SJCRH30 (cell line): ENCODE measurements around the gene NFIL3. TPM values are rescaled to one million over a fixed set of nuclear protein-coding genes. Genes with fewer than 3 reads are reported as not detected.

Experiments
- DNase-seq, 2 experiments: peaks; one replicate each; pipeline ENCODE4 v3.0.0-alpha.2; 2015 to 2020
- H3K27ac ChIP-seq: fragments of 250-450 bp; sonication (Bioruptor Pico); 2 replicates; pipeline ENCODE4 v1.5.1; 2020; ENCODE audit warnings: mild to moderate bottlenecking, moderate library complexity
- H3K27me3 ChIP-seq: fragments of 250-450 bp; sonication (Bioruptor Pico); 2 replicates; pipeline ENCODE4 v1.5.1; 2020; ENCODE audit warnings: mild to moderate bottlenecking, moderate library complexity
- H3K36me3 ChIP-seq: fragments of 250-450 bp; sonication (Bioruptor Pico); 2 replicates; pipeline ENCODE4 v1.5.1; 2020; ENCODE audit warnings: mild to moderate bottlenecking, moderate library complexity
- H3K4me1 ChIP-seq: fragments of 250-450 bp; sonication (Bioruptor Pico); 2 replicates; pipeline ENCODE4 v1.5.1; 2020; ENCODE audit warnings: mild to moderate bottlenecking, moderate library complexity
- H3K4me3 ChIP-seq: fragments of 250-450 bp; sonication (Bioruptor Pico); 2 replicates; pipeline ENCODE4 v1.5.1; 2020; ENCODE audit warnings: mild to moderate bottlenecking, moderate library complexity
- H3K9me3 ChIP-seq: fragments of 250-450 bp; sonication (Bioruptor Pico); replicated peaks from 2 replicates; pipeline ENCODE4 v1.5.1; 2020; ENCODE audit warnings: mild to moderate bottlenecking, moderate library complexity
- total RNA-seq: library from RNA; depleted of rRNA; stranded (reverse); fragments of >200 nt; shearing (Covaris generic); gene quantifications from 2 replicates; pipeline ENCODE4 v1.2.3, GENCODE V29; 2014

Gene NFIL3
- total RNA-seq, 1 experiment from 2014 or later: 9.2 TPM

GRCh38 chr9:91415290-91415689 is 8.3 kb downstream of the NFIL3 start:
- no peak overlapping the region for H3K27ac ChIP-seq
- no peak for DNase-seq
- H3K4me3 ChIP-seq: no peak overlapping the region
- no peaks in the 10 kb centered on the region for H3K9me3 ChIP-seq
- H3K27me3 ChIP-seq: no peaks in the 10 kb centered on the region
- H3K4me1 ChIP-seq: no peaks in the 10 kb centered on the region
- peaks cover 3% of the 10 kb centered on the region for H3K36me3 ChIP-seq

DNA sequence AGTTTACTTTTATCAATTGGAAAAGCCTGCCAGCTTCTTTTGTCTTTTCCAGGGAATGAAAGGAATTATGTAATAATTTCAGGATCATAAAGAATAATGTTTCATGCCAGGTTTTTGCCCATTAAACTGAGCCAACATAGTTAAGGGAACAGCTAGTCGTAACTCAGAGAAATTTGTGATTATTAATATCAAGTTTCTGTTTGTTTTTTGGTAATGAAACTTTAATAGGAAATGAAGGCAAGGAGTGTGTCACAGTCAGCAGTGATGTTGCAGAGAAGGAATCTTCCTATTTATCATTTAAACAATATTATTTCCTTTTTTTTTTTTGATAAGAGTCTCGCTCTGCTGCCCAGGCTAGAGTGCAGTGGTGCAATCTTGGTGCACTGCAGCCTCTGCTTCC is 10.7 kb downstream of the NFIL3 start:
- Histone ChIP-seq H3K4me1 (no peaks in the 10 kb centered on the region), H3K36me3 (peaks cover 6% of the 10 kb centered on the region), H3K4me3 (no peak overlapping the region), H3K27ac (no peak overlapping the region), H3K27me3 (no peaks in the 10 kb centered on the region), H3K9me3 (no peaks in the 10 kb centered on the region)
- no peak for DNase-seq

DNA sequence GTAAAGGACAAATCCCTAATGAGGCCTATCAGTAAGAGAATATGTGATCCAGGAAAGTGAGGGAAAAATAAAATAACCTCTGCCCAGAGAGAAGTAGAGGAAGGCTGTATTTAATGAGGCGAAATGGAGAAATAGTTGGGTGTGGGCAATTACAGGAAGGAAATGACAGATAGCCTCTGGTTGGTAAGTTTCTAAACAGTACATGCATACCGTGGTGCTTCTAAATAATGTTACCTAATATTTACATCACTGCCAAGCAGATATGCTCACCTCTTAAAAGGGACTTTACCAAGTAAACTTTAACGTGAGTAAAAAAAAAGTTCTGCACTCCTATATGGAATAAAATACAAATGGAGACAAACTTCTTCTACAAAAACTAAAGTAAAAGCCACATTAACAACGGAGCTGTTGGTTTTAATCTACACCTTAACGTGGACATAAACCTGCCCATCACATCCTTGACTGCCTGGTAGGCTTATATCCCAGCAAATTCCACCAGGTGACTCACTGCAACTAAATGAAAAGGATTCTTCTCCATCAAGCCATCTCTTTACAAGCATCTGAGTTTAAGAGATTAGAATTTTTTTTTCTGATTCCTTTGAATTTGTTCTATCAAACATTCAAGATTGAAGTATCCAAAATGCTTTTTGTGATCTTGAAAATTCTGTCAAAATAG is 12.4 kb downstream of the NFIL3 start:
- Histone ChIP-seq H3K4me1 (no peaks in the 10 kb centered on the region), H3K9me3 (no peaks in the 10 kb centered on the region), H3K27me3 (no peaks in the 10 kb centered on the region), H3K36me3 (peaks cover 6% of the 10 kb centered on the region), H3K27ac (no peak overlapping the region), H3K4me3 (no peak overlapping the region)
- DNase-seq: no peak

GRCh38 chr9:91410161-91410560 is 13.5 kb downstream of the NFIL3 start:
- Histone ChIP-seq H3K4me3 (no peak overlapping the region), H3K4me1 (no peaks in the 10 kb centered on the region), H3K36me3 (peaks cover 6% of the 10 kb centered on the region), H3K27me3 (no peaks in the 10 kb centered on the region), H3K9me3 (no peaks in the 10 kb centered on the region), H3K27ac (no peak overlapping the region)
- DNase-seq: no peak

DNA sequence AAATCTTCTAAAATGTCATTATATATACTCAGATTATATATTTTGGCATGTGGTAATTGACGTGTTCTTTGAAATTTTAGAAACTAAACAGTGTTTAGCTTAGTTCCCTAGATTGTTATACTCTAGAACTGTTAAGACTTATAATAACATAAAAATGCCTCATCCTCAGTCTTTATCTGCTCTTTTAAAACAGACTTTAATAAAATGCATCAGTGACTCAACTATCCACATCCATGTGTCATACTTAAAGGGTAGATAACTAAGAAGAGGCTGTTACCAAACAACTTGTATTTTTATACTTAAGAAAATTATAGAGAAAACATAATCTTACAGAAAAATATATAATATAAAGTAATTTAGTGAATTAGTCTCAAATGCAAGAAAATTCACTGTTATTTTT is 15.2 kb downstream of the NFIL3 start:
- Histone ChIP-seq H3K4me3 (no peak overlapping the region), H3K27me3 (no peaks in the 10 kb centered on the region), H3K36me3 (peaks cover 6% of the 10 kb centered on the region), H3K27ac (no peak overlapping the region), H3K9me3 (no peaks in the 10 kb centered on the region), H3K4me1 (no peaks in the 10 kb centered on the region)
- DNase-seq: no peak

GRCh38 chr9:91407580-91408318 is 15.9 kb downstream of the NFIL3 start:
- Histone ChIP-seq H3K4me1 (no peaks in the 10 kb centered on the region), H3K4me3 (no peak overlapping the region), H3K36me3 (peaks cover 6% of the 10 kb centered on the region), H3K27ac (no peak overlapping the region), H3K9me3 (no peaks in the 10 kb centered on the region), H3K27me3 (no peaks in the 10 kb centered on the region)
- DNase-seq: no peak

GRCh38 chr9:91405343-91406077 is 18.1 kb downstream of the NFIL3 start:
- peaks cover 6% of the 10 kb centered on the region for H3K36me3 ChIP-seq
- H3K4me1 ChIP-seq: no peaks in the 10 kb centered on the region
- no peak overlapping the region for H3K27ac ChIP-seq
- no peaks in the 10 kb centered on the region for H3K27me3 ChIP-seq
- H3K4me3 ChIP-seq: no peak overlapping the region
- H3K9me3 ChIP-seq: no peaks in the 10 kb centered on the region
- no peak for DNase-seq

DNA sequence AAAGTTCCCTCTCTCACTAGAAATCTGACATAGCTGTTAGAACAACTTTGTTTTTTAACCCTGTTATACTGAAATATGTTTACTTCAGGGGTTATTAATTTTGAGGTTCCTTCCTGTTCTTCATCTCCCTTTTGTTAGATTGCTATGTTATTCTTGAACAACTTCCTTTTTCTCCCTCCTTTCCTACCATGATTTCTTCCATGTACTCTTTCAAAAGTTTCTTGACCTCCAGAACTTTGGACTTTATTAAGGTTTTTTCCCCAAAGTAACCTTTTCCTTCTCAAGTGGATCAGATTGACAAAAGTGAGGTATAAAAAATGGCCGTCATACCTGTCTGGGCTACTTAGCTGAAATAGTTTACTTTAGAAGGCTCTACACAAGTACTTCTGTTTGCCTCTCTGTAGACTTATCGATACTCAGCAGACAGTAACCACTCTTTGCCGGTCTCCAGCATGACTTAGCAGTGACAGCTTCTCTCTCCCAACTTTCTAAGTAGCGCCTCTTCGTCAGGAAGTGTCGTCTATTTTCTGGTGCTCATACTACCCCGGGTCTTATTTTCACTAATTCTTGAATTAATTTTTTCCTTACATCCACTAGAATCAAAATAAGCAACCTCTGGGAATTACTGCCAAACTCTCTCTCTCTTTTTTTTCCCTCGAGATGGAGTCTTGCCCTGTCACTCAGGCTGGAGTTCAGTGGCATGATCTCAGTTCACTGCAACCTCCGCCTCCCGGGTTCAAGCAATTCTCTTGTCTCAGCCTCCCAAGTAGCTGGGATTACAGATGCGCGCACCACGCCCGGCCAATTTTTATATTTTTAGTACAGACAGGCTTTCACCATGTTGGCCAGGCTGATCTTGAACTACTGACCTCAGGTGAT is 19.7 kb downstream of the NFIL3 start:
- Histone ChIP-seq H3K4me3 (no peak overlapping the region), H3K9me3 (no peaks in the 10 kb centered on the region), H3K27me3 (no peaks in the 10 kb centered on the region), H3K27ac (no peak overlapping the region), H3K36me3 (no peaks in the 10 kb centered on the region), H3K4me1 (no peaks in the 10 kb centered on the region)
- DNase-seq: no peak

DNA sequence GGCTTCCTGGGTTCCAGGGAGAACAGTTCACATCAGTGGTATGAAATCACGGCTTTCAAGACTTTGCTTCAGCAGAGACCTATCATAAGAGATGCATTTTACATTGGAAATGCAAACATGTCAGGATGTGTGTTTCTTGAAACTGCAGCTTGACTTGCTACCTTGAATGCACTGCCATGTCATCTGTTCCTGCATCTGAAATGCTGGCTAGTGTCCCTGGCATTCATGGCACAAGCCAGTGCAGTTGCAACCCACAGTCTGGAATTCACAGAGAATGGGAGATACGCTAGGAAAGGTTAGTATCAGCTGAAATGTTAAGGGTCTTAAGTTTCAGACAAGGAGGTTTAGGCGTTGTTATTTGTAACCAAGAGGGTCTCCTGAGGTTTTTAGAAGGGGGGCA is 24.7 kb downstream of the NFIL3 start:
- Histone ChIP-seq H3K27me3 (no peaks in the 10 kb centered on the region), H3K4me1 (peaks cover 11% of the 10 kb centered on the region), H3K4me3 (no peak overlapping the region), H3K27ac (no peak overlapping the region), H3K36me3 (no peaks in the 10 kb centered on the region), H3K9me3 (no peaks in the 10 kb centered on the region)
- no peak for DNase-seq

DNA sequence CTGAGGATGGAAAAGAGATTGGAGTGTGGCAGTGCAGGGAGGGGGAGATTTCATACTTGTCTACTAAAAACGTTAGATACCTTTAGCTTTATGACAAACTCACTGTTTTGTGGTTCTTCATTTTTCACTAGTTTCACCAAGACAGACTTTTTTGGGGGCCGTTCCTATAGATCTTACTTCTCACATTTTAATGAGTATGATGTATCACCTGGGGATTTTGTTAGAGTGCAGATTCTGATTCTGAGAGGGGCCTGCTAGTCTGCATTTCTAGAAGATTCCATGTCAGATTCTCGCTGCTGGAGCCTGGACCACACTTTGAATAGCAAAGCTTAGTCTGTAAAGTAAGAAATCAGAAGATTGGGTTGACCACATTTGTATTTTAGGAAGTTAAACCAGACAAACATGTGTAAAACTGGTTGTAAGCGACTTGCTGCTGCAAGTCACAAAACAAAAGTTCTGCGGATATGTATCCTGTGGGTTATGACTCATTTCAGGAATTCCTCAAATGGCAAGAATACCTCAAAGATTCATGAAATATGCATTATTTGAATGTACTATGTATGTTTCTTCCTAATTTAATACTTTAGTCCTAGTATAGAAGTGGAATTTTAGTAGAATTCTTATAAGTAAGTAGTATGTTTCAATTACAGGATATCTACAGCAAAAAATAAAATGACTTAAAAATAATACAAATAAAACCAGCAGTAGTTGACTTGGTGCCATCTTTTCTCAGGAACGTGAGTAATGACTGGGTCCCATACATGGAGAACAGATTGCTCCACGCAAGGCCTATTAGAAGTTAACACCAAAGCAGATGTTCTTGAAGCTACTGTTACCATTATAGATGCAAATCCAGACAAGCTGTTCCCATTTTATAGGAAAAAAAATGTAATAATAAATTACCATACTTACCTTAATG is 27.8 kb downstream of the NFIL3 start:
- Histone ChIP-seq H3K4me1 (peaks cover 11% of the 10 kb centered on the region), H3K27me3 (no peaks in the 10 kb centered on the region), H3K9me3 (no peaks in the 10 kb centered on the region), H3K36me3 (no peaks in the 10 kb centered on the region), H3K27ac (peak overlapping the region; percentile 7; the same call in 1 of the 2 replicates), H3K4me3 (no peak overlapping the region)
- DNase-seq: peak in 1 of 2 experiments; percentile 22

GRCh38 chr9:91395106-91395552 is 28.5 kb downstream of the NFIL3 start:
- H3K9me3 ChIP-seq: no peaks in the 10 kb centered on the region
- no peak for DNase-seq
- no peaks in the 10 kb centered on the region for H3K36me3 ChIP-seq
- H3K27me3 ChIP-seq: no peaks in the 10 kb centered on the region
- H3K4me1 ChIP-seq: peaks cover 11% of the 10 kb centered on the region
- H3K4me3 ChIP-seq: no peak overlapping the region
- no peak overlapping the region for H3K27ac ChIP-seq

DNA sequence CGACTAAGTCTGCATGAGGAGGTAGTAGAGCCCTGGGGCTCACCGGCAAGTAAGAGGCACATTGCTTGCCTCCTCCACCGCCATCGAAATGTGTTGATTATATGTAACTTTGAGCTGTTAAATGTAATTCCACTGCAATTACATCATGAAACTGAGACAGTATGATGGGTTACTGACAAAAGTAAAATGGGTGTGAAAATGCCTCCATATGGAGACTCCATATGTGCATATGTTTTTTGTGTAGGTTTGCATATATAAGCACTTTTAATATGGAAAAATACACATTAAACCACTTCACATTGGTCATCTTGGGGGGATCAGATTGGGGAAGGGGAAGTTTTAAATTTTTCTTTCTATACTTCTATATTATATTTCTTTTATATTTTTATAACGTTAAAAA is 29.8 kb downstream of the NFIL3 start:
- Histone ChIP-seq H3K9me3 (no peaks in the 10 kb centered on the region), H3K4me3 (no peak overlapping the region), H3K36me3 (no peaks in the 10 kb centered on the region), H3K27ac (no peak overlapping the region), H3K4me1 (peaks cover 11% of the 10 kb centered on the region), H3K27me3 (no peaks in the 10 kb centered on the region)
- no peak for DNase-seq

DNA sequence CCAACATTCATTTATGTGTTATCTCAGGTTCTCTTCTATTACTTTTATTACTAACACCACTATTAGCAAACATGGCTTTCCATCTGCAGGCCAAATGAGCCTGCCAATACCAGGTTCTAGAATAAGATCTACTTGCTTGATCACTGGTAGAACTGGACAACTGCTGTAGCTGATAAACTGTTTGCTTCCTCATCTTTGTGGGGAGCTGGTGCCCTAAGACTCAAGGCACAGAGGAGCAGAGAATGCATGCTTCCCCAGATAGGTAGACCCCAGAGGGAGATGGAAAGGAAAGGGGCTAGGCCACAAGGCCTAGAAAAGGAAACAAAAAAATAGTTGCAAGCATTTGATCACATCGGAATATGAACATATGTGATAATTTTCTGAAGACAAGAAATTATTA is 31.2 kb downstream of the NFIL3 start:
- H3K4me3 ChIP-seq: no peak overlapping the region
- no peaks in the 10 kb centered on the region for H3K9me3 ChIP-seq
- no peaks in the 10 kb centered on the region for H3K27me3 ChIP-seq
- no peaks in the 10 kb centered on the region for H3K36me3 ChIP-seq
- H3K27ac ChIP-seq: no peak overlapping the region
- peaks cover 11% of the 10 kb centered on the region for H3K4me1 ChIP-seq
- no peak for DNase-seq

DNA sequence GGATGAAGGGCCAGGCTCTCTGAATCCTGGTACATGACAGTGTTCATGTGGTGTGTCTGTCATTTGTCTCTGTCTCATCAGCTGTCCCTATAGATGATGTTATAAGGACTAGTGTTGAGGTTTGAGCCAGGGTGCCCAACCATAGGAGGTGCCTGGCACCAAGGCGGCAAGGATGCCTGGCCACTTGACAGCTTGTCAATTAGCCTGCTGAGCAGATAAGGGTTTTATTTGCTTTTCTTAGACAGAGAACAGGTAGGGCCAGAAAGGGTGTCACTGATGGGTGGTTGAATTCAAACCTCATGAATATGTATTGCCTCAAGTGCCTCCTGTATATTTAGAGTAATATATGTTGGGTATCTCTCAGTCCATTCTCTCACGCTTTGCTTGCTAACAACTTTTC is 31.8 kb downstream of the NFIL3 start:
- DNase-seq: no peak
- Histone ChIP-seq H3K36me3 (no peaks in the 10 kb centered on the region), H3K4me3 (no peak overlapping the region), H3K27ac (no peak overlapping the region), H3K4me1 (peaks cover 11% of the 10 kb centered on the region), H3K27me3 (no peaks in the 10 kb centered on the region), H3K9me3 (no peaks in the 10 kb centered on the region)
